SK-N-SH treated with all-trans-retinoic acid at 6 μM for 48 hours (cell line): ENCODE data around the gene ZNF600.
"Not testable (repeated sequence)": the region's sequence is repeated elsewhere in the genome, so short reads cannot be mapped to it uniquely, and the experiment has no call there.

Experiments
- ZNF70 ChIP-seq: fragments of 450-650 bp; formaldehyde crosslinking; IDR thresholded peaks from 2 replicates; pipeline ENCODE4 v1.5.0; 2020; ENCODE audit warnings: mild to moderate bottlenecking, moderate library complexity
- ZNF8 ChIP-seq: fragments of 450-650 bp; formaldehyde crosslinking; IDR thresholded peaks from 2 replicates; pipeline ENCODE4 v1.5.0; 2020; ENCODE audit warnings: mild to moderate bottlenecking, moderate library complexity
- TF ChIP-seq, protein P1 (sequence below): fragments of 250-450 bp; sonication (Bioruptor Pico); IDR thresholded peaks from 2 replicates; pipeline ENCODE4 v1.8.0; 2020; ENCODE audit warnings: mild to moderate bottlenecking, moderate library complexity, borderline replicate concordance
- TF ChIP-seq, protein P2 (sequence below): fragments of 250-450 bp; sonication (Bioruptor Pico); IDR thresholded peaks from 2 replicates; pipeline ENCODE4 v1.5.1; 2021; ENCODE audit warnings: mild to moderate bottlenecking, moderate library complexity

GRCh38 chr19:52715330-52715729, 71.3 kb downstream of the ZNF600 start:
- TF ChIP-seq ZNF70, ZNF8 (CRISPR knock-in tag): not testable (repeated sequence)
- TF ChIP-seq, protein P1, sequence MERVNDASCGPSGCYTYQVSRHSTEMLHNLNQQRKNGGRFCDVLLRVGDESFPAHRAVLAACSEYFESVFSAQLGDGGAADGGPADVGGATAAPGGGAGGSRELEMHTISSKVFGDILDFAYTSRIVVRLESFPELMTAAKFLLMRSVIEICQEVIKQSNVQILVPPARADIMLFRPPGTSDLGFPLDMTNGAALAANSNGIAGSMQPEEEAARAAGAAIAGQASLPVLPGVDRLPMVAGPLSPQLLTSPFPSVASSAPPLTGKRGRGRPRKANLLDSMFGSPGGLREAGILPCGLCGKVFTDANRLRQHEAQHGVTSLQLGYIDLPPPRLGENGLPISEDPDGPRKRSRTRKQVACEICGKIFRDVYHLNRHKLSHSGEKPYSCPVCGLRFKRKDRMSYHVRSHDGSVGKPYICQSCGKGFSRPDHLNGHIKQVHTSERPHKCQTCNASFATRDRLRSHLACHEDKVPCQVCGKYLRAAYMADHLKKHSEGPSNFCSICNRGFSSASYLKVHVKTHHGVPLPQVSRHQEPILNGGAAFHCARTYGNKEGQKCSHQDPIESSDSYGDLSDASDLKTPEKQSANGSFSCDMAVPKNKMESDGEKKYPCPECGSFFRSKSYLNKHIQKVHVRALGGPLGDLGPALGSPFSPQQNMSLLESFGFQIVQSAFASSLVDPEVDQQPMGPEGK (CRISPR knock-in tag): not testable (repeated sequence)
- TF ChIP-seq, protein P2, sequence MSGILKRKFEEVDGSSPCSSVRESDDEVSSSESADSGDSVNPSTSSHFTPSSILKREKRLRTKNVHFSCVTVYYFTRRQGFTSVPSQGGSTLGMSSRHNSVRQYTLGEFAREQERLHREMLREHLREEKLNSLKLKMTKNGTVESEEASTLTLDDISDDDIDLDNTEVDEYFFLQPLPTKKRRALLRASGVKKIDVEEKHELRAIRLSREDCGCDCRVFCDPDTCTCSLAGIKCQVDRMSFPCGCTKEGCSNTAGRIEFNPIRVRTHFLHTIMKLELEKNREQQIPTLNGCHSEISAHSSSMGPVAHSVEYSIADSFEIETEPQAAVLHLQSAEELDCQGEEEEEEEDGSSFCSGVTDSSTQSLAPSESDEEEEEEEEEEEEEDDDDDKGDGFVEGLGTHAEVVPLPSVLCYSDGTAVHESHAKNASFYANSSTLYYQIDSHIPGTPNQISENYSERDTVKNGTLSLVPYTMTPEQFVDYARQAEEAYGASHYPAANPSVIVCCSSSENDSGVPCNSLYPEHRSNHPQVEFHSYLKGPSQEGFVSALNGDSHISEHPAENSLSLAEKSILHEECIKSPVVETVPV (CRISPR knock-in tag): not testable (repeated sequence)
